PC-9 (cell line): ENCODE data around the gene DNMT3A.

Experiments
- EZH2 ChIP-seq: fragments of 200-600 bp; sonication (generic); IDR thresholded peaks from 2 replicates; pipeline ENCODE4 v1.8.0; 2017; ENCODE audit warnings: antibody characterized with exemption, low read depth
- TF ChIP-seq, protein P1 (sequence below): fragments of 200-600 bp; sonication (generic); conservative IDR thresholded peaks from 2 replicates; pipeline ENCODE4 v1.6.1; 2017; ENCODE audit warnings: mixed run types, antibody characterized with exemption, mild to moderate bottlenecking, moderate library complexity

DNA sequence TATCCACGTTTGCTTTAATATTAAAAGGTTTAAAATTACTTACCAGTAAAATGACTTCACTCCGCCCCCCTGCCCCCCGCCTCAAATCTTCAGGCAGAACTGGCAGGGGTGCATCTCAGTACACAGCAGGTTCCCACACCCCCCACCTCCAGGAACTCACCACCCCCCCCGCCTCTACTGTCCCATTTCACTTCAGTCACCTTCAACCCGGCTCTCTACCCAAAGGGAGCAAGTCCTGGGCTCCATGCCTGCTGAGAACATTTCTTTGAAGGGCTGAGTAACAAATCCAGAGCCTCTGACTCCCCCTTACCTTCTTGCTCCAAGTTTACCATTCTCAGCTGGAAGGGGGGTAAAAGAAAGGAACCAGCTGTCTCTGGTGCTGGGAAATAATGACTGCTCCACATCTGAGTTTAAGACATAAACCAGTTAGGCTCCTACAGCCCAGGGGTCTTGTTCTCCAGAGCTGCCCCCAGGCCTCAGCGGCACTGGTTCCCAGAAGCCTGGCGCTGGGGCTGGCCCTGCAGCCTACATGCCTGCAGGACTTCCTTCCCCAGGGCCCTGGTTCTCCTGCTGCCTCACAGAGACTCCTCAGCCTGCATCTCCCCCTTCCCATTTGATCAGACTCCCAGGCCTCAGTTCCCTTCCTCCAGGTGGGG lies 42.8 kb downstream of the DNMT3A start:
- TF ChIP-seq, protein P1, sequence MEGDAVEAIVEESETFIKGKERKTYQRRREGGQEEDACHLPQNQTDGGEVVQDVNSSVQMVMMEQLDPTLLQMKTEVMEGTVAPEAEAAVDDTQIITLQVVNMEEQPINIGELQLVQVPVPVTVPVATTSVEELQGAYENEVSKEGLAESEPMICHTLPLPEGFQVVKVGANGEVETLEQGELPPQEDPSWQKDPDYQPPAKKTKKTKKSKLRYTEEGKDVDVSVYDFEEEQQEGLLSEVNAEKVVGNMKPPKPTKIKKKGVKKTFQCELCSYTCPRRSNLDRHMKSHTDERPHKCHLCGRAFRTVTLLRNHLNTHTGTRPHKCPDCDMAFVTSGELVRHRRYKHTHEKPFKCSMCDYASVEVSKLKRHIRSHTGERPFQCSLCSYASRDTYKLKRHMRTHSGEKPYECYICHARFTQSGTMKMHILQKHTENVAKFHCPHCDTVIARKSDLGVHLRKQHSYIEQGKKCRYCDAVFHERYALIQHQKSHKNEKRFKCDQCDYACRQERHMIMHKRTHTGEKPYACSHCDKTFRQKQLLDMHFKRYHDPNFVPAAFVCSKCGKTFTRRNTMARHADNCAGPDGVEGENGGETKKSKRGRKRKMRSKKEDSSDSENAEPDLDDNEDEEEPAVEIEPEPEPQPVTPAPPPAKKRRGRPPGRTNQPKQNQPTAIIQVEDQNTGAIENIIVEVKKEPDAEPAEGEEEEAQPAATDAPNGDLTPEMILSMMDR: no peak
- TF ChIP-seq EZH2: no peak
